ENCODE results near the gene ECI1.

DNA sequence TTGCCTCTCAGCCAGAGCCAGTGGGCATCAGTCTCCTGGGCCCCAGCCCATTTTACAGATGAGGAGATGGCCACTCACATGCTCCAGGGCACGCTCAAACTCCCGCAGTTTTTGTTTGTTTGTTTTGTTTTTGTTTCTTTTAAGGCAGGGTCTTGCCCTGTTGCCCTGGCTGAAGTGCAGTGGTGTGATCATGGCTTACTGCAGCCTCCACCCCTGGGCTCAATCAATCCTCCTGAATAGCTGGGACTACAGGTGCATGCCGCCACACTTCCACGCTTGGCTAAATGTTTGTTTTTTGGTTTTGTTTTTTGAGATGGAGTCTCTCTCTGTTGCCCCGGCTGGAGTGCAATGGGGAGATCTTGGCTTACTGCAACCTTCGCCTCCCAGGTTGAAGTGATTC lies 24.5 kb downstream of the ECI1 start:
- TF ChIP-seq, protein P1, sequence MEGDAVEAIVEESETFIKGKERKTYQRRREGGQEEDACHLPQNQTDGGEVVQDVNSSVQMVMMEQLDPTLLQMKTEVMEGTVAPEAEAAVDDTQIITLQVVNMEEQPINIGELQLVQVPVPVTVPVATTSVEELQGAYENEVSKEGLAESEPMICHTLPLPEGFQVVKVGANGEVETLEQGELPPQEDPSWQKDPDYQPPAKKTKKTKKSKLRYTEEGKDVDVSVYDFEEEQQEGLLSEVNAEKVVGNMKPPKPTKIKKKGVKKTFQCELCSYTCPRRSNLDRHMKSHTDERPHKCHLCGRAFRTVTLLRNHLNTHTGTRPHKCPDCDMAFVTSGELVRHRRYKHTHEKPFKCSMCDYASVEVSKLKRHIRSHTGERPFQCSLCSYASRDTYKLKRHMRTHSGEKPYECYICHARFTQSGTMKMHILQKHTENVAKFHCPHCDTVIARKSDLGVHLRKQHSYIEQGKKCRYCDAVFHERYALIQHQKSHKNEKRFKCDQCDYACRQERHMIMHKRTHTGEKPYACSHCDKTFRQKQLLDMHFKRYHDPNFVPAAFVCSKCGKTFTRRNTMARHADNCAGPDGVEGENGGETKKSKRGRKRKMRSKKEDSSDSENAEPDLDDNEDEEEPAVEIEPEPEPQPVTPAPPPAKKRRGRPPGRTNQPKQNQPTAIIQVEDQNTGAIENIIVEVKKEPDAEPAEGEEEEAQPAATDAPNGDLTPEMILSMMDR (IDR thresholded peaks at IDR 0.05) = no peak
- no peak for TF ChIP-seq POLR2A (IDR thresholded peaks at IDR 0.05)
- no peak for TF ChIP-seq POLR2AphosphoS5 (IDR thresholded peaks at IDR 0.05; ENCODE audit: insufficient read depth in 1 of 2, low read depth in 1 of 2)

Data from vagina (tissue), 2 donors.